H1 (cell line): Measurements from ENCODE around the gene FAM9C. TPM values are rescaled to one million over a fixed set of nuclear protein-coding genes. Genes with fewer than 3 reads are reported as not detected.

ENCODE experiments used
- BACH1 ChIP-seq: IDR thresholded peaks from 2 replicates; pipeline ENCODE4 v1.6.1; 2012; ENCODE audit warnings: low read length, improper control_type of control experiment
- CBX8 ChIP-seq: fragments of 300-800, 300-1000 bp; sonication (generic); IDR thresholded peaks from 2 replicates; pipeline ENCODE4 v1.7.1; 2016; ENCODE audit warnings: low read depth, low read length, borderline replicate concordance
- CHD7 ChIP-seq: fragments of 300-600 bp; sonication (generic); IDR thresholded peaks from 2 replicates; pipeline ENCODE4 v1.7.1; 2012; ENCODE audit warnings: low read length, moderate library complexity, mild to moderate bottlenecking, inconsistent platforms; ENCODE audit not compliant: insufficient replicate concordance
- EGR1 ChIP-seq: IDR thresholded peaks from 2 replicates; pipeline ENCODE4 v1.6.1; 2011; ENCODE audit warnings: low read depth, low read length, borderline replicate concordance
- EP300 ChIP-seq, 2 experiments: IDR thresholded peaks; 1 replicate in 1 of 2; 2 replicates in 1 of 2; pipeline ENCODE4 v1.6.1; 2011 to 2012; ENCODE audit warnings: low read depth in 2 of 2, low read length in 2 of 2, mild to moderate bottlenecking in 2 of 2, borderline replicate concordance in 1 of 2, inconsistent platforms in 1 of 2, moderate library complexity in 1 of 2
- SIRT6 ChIP-seq: IDR thresholded peaks from one replicate; pipeline ENCODE4 v1.7.1; 2012; ENCODE audit warnings: low read length, inconsistent platforms
- polyA plus RNA-seq, 7 experiments: library from polyadenylated mRNA; depleted of rRNA in 3 of 7; stranded (reverse) in 5 of 7; unstranded in 2 of 7; fragments of >200 nt in 5 of 7; fragments of 200-250 nt in 2 of 7; gene quantifications; 1 replicate in 5 of 7; 2 replicates in 1 of 7; 4 replicates in 1 of 7; pipeline versions ENCODE4 v1.2.1 to v1.2.3, GENCODE V29; 2011 to 2013; ENCODE audit warnings: missing spikeins in 2 of 7, mixed read lengths in 2 of 7
- total RNA-seq: library from RNA; stranded (reverse); fragmentation: NEBNext Ultra II Directional; extraction: Animal tissue kit (Norgen Biotek cat#: 25700); gene quantifications from 2 replicates; pipeline ENCODE4 v1.2.1, GENCODE V29; 2021

FAM9C gene
- total and polyA plus RNA-seq, 2 of the 8 experiments (the other 6 are each of a cell fraction or from before 2014, with no cell fraction given), result not detected

GRCh38 chrX:13023567-13023966 is 20.9 kb downstream of the FAM9C start (continued):
- TF ChIP-seq CHD7, result no peak
- TF ChIP-seq CBX8, result no peak
- TF ChIP-seq EGR1, result no peak
- no peak for TF ChIP-seq BACH1
- no peak for TF ChIP-seq EP300 (IDR thresholded peaks at IDR 0.05; ENCODE audit: borderline replicate concordance in 1 of 2, low read depth in 2 of 2, low read length in 2 of 2)
- no peak for TF ChIP-seq SIRT6
